Brain microvascular endothelial cell (primary cell): Measurements from ENCODE around the gene POC1A.

Experiments used
- DNase-seq: peaks from one replicate; pipeline ENCODE4 v3.0.0-alpha.2; 2020
- H3K27ac ChIP-seq: fragments of 250-450 bp; sonication (Bioruptor Pico); 2 replicates; pipeline ENCODE4 v1.5.1; 2020; ENCODE audit warnings: mild to moderate bottlenecking, moderate library complexity
- H3K27me3 ChIP-seq: fragments of 250-450 bp; sonication (Bioruptor Pico); replicated peaks from 2 replicates; pipeline ENCODE4 v1.5.1; 2020; ENCODE audit warnings: mild to moderate bottlenecking
- H3K36me3 ChIP-seq: fragments of 250-450 bp; sonication (Bioruptor Pico); replicated peaks from 2 replicates; pipeline ENCODE4 v1.5.1; 2020; ENCODE audit warnings: mild to moderate bottlenecking
- H3K4me3 ChIP-seq: 2 replicates; pipeline ENCODE4 v1.5.1; 2011; ENCODE audit warnings: low read depth, mild to moderate bottlenecking, control low read depth, low read length, moderate library complexity
- CTCF ChIP-seq: IDR thresholded peaks from 2 replicates; pipeline ENCODE4 v1.5.1; 2011; ENCODE audit warnings: low read depth, mild to moderate bottlenecking, moderate library complexity, low read length, control low read depth, inconsistent platforms; ENCODE audit errors: missing control alignments
- in situ Hi-C: cut with HindIII; loops from 2 replicates; pipeline ENCODE4 v1.10.0; 2017; ENCODE audit warnings: low sequenced_read_pairs, low pct_ligation_motif_present

POC1A gene

GRCh38 chr3:52073490-52073889 is 80.7 kb downstream of the POC1A start:
- DNase-seq, result no peak
- H3K27me3 ChIP-seq, result no peaks in the 10 kb centered on the region
- no peak overlapping the region for H3K4me3 ChIP-seq
- in situ Hi-C loops, result no loop called here
- TF ChIP-seq CTCF, result no peak
- no peaks in the 10 kb centered on the region for H3K36me3 ChIP-seq
- H3K27ac ChIP-seq, result no peak overlapping the region

- DNase-seq, result no peak
- H3K4me3 ChIP-seq, result no peak overlapping the region
- H3K27ac ChIP-seq, result no peak overlapping the region
- in situ Hi-C loops, result no loop called here
- TF ChIP-seq CTCF, result no peak
- no peaks in the 10 kb centered on the region for H3K27me3 ChIP-seq
- no peaks in the 10 kb centered on the region for H3K36me3 ChIP-seq
Observed at GRCh38 chr3:52072471-52072870, 81.8 kb downstream of the POC1A start.

GRCh38 chr3:52072020-52072419 is 82.2 kb downstream of the POC1A start:
- no peak for DNase-seq
- in situ Hi-C loops, result no loop called here
- H3K27ac ChIP-seq, result no peak overlapping the region
- no peak for TF ChIP-seq CTCF
- H3K27me3 ChIP-seq, result no peaks in the 10 kb centered on the region
- no peaks in the 10 kb centered on the region for H3K36me3 ChIP-seq
- no peak overlapping the region for H3K4me3 ChIP-seq

GRCh38 chr3:52070724-52071621 is 83.2 kb downstream of the POC1A start:
- Histone ChIP-seq H3K36me3 (no peaks in the 10 kb centered on the region), H3K27me3 (no peaks in the 10 kb centered on the region), H3K27ac (no peak overlapping the region), H3K4me3 (no peak overlapping the region)
- TF ChIP-seq CTCF, result no peak
- DNase-seq, result no peak
- in situ Hi-C loops, result no loop called here

DNA sequence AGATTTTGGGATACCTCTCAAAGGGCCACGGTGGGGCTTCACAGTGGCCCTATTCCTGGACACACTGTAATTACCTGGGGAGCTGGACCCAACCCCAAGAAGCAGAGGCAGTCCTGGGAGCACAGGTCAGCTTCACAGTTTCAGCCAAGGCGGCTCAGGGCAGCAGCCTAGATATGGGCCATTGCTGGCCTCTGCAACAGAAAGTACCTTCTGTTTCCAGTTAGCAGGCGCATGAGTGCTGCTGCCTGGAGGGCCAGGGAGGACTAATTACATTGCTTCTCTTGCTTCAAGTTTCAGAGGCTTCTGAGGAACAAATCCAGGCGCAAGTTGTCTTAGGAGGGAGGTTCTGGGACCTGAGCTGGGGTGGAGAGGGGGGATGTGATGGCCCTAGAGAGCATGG is 84.4 kb downstream of the POC1A start:
- no peaks in the 10 kb centered on the region for H3K27me3 ChIP-seq
- H3K4me3 ChIP-seq, result no peak overlapping the region
- no peak overlapping the region for H3K27ac ChIP-seq
- no peaks in the 10 kb centered on the region for H3K36me3 ChIP-seq
- in situ Hi-C loops, result no loop called here
- TF ChIP-seq CTCF, result no peak
- DNase-seq, result no peak

GRCh38 chr3:52069135-52069534 is 85.1 kb downstream of the POC1A start:
- Histone ChIP-seq H3K36me3 (no peaks in the 10 kb centered on the region), H3K4me3 (no peak overlapping the region), H3K27me3 (no peaks in the 10 kb centered on the region), H3K27ac (no peak overlapping the region)
- TF ChIP-seq CTCF, result no peak
- no peak for DNase-seq
- in situ Hi-C loops, result no loop called here
